Measurements from ENCODE around the gene AUTS2.
A peak's percentile ranks its signal among the peaks of the same experiment; 100 is the strongest.

The AUTS2 gene

GRCh38 chr7:69825113-69825972, 227.1 kb downstream of the AUTS2 start (continued):
- TF ChIP-seq ZNF302 (tag by site-specific recombination; IDR thresholded peaks at IDR 0.05; ENCODE audit: low read depth), result no peak
- no peak for TF ChIP-seq KLF1 (tag by site-specific recombination; IDR thresholded peaks at IDR 0.05)
- TF ChIP-seq ZFP69B (tag by site-specific recombination; IDR thresholded peaks at IDR 0.05), result no peak
- TF ChIP-seq, protein P1, sequence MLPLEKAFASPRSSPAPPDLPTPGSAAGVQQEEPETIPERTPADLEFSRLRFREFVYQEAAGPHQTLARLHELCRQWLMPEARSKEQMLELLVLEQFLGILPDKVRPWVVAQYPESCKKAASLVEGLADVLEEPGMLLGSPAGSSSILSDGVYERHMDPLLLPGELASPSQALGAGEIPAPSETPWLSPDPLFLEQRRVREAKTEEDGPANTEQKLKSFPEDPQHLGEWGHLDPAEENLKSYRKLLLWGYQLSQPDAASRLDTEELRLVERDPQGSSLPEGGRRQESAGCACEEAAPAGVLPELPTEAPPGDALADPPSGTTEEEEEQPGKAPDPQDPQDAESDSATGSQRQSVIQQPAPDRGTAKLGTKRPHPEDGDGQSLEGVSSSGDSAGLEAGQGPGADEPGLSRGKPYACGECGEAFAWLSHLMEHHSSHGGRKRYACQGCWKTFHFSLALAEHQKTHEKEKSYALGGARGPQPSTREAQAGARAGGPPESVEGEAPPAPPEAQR (tag by site-specific recombination; IDR thresholded peaks at IDR 0.05), result no peak
- TF ChIP-seq ZBTB20 (tag by site-specific recombination; IDR thresholded peaks at IDR 0.05), result no peak

DNA sequence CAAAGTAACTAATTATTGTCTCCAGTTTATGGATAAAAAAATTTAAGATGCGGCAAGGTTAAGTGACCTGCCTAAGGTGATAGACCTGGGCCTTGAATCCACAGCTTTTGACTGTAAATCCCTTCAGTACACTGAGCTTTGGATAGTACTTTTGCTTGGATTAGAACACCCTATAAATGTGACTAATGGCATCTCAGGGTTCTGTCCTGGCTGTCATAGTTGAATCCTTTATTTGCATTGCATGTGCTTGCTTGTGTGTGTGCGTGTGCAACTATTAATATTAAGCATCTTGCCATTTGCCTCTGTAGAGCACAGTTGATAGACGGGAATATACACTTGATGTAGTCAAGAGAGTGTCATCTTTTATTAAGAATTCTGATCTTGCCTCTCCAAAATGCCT, 228.0 kb downstream of the AUTS2 start:
- CTCF ChIA-PET, result interaction anchor here (1.2 to 1.3 kb wide), 2 partner anchors 10 to 26 kb away, joined by 3 read pairs; no protein-coding TSS in a partner anchor
- Histone ChIP-seq H3K9me3 (ENCODE audit: control insufficient read depth, insufficient read depth, low read depth, low read length) (no peaks in the 10 kb centered on the region), H3K4me3 (ENCODE audit: low read depth, low read length) (no peak overlapping the region), H3K4me1 (ENCODE audit: control insufficient read depth, insufficient read depth, low read length) (peaks cover 58% of the 10 kb centered on the region), H3K36me3 (ENCODE audit: control insufficient read depth in 2 of 2, insufficient read depth in 1 of 2, low read length in 2 of 2) (no peaks in the 10 kb centered on the region), H3K27ac (ENCODE audit: extremely low read depth, low read depth, low read length) (no peak overlapping the region)
- POLR2A ChIA-PET, result no interaction called here
- TF ChIP-seq KLF9 (tag by site-specific recombination; IDR thresholded peaks at IDR 0.05; ENCODE audit: low read depth), result no peak
- no peak for TF ChIP-seq RBAK (tag by site-specific recombination; IDR thresholded peaks at IDR 0.05)
- TF ChIP-seq ZNF221 (tag by site-specific recombination; IDR thresholded peaks at IDR 0.05; ENCODE audit: borderline replicate concordance), result no peak

DNA sequence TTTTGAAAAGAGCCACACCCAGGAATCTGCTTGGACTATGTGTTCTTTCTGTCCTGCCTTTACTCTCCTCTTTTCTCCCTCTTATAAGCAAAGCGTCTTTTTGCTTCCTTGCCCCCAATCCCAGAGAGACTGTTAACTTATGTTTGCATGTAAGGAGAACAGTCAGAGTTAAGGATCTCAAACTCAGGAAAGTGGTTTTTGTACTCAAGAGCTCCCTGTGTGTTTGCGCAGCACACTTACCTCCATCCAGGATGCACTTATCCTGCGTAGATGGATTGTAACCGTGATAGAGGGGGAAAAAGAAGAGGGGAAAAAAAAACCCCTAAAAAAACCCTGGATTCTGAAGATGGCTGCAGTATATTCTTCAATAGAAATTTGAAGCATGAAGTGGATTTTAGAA, 228.9 kb downstream of the AUTS2 start:
- H3K4me3 ChIP-seq (ENCODE audit: low read depth, low read length), result no peak overlapping the region
- H3K4me1 ChIP-seq (ENCODE audit: control insufficient read depth, insufficient read depth, low read length), result peaks cover 58% of the 10 kb centered on the region
- ChIA-PET POLR2A (no interaction called here), CTCF (interaction anchor here (1.2 to 1.3 kb wide), 2 partner anchors 11 to 27 kb away, joined by 3 read pairs; no protein-coding TSS in a partner anchor)
- TF ChIP-seq ZNF560 (tag by site-specific recombination; IDR thresholded peaks at IDR 0.05; ENCODE audit: borderline replicate concordance) (no peak), ZBTB20 (tag by site-specific recombination; IDR thresholded peaks at IDR 0.05) (peak; percentile 58; the same call in 1 of the 2 replicates)
- no peak overlapping the region; the same call in 1 of the 2 replicates for H3K27ac ChIP-seq (ENCODE audit: extremely low read depth, low read depth, low read length)
- no peaks in the 10 kb centered on the region for H3K36me3 ChIP-seq (ENCODE audit: control insufficient read depth in 2 of 2, insufficient read depth in 1 of 2, low read length in 2 of 2)
- no peaks in the 10 kb centered on the region for H3K9me3 ChIP-seq (ENCODE audit: control insufficient read depth, insufficient read depth, low read depth, low read length)

- Histone ChIP-seq H3K4me1 (ENCODE audit: control insufficient read depth, insufficient read depth, low read length) (peaks cover 58% of the 10 kb centered on the region), H3K4me3 (ENCODE audit: low read depth, low read length) (no peak overlapping the region), H3K9me3 (ENCODE audit: control insufficient read depth, insufficient read depth, low read depth, low read length) (no peaks in the 10 kb centered on the region), H3K36me3 (ENCODE audit: control insufficient read depth in 2 of 2, insufficient read depth in 1 of 2, low read length in 2 of 2) (no peaks in the 10 kb centered on the region), H3K27ac (ENCODE audit: extremely low read depth, low read depth, low read length) (no peak overlapping the region; the same call in 1 of the 2 replicates)
- ChIA-PET POLR2A (no interaction called here), CTCF (interaction anchor here (1.3 kb wide), 1 partner anchor 27 kb away, joined by 3 read pairs; no protein-coding TSS in a partner anchor)
- peak; percentile 80 for TF ChIP-seq ZXDB (tag by site-specific recombination; IDR thresholded peaks at IDR 0.05)
- no peak for TF ChIP-seq BCL11A (tag by site-specific recombination; IDR thresholded peaks at IDR 0.05; ENCODE audit: low read depth)
- no peak for TF ChIP-seq ZNF24 (tag by site-specific recombination; IDR thresholded peaks at IDR 0.05)
- TF ChIP-seq WT1 (tag by site-specific recombination; IDR thresholded peaks at IDR 0.05), result peak; percentile 20; the same call in 1 of the 2 replicates
- no peak for TF ChIP-seq ZNF2 (tag by site-specific recombination; IDR thresholded peaks at IDR 0.05)
- TF ChIP-seq, protein P2, sequence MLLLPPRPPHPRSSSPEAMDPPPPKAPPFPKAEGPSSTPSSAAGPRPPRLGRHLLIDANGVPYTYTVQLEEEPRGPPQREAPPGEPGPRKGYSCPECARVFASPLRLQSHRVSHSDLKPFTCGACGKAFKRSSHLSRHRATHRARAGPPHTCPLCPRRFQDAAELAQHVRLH (tag by site-specific recombination; IDR thresholded peaks at IDR 0.05), result peak; percentile 74; the same call in 1 of the 2 replicates
- no peak for TF ChIP-seq KLF10 (tag by site-specific recombination; IDR thresholded peaks at IDR 0.05)
- no peak for TF ChIP-seq ZNF654 (tag by site-specific recombination; IDR thresholded peaks at IDR 0.05; ENCODE audit: low read depth)
- peak; percentile 98 for TF ChIP-seq FEZF1 (tag by site-specific recombination; IDR thresholded peaks at IDR 0.05)
- peak; percentile 83 for TF ChIP-seq ZNF843 (tag by site-specific recombination; IDR thresholded peaks at IDR 0.05)
- no peak for TF ChIP-seq ZNF23 (tag by site-specific recombination; IDR thresholded peaks at IDR 0.05; ENCODE audit: borderline replicate concordance)
- TF ChIP-seq OSR2 (tag by site-specific recombination; IDR thresholded peaks at IDR 0.05), result peak; percentile 52
- TF ChIP-seq ZNF184 (tag by site-specific recombination; IDR thresholded peaks at IDR 0.05), result no peak
Measured at GRCh38 chr7:69827558-69827957, 229.3 kb downstream of the AUTS2 start.
